HG02943 (cell line): ENCODE measurements around the gene TNNT2.

ENCODE experiments used
- ATAC-seq: cut with Tn5 transposase; IDR thresholded peaks from one replicate; pipeline ENCODE4 v1.9.1; 2021; ENCODE audit warnings: mild to moderate bottlenecking, low read depth, moderate library complexity; ENCODE audit not compliant: unreplicated experiment

TNNT2 gene

GRCh38 chr1:201377611-201378092 lies at the start of gene TNNT2:
TSS of gene TNNT2 (minus strand) at chr1:201377680. CDS start at chr1:201373254, 4,426 bp downstream.
- ATAC-seq = no peak

GRCh38 chr1:201426479-201427310 lies 49.2 kb upstream of the TNNT2 start:
- ATAC-seq = no peak

- no peak for ATAC-seq
Measured at GRCh38 chr1:201424146-201424545, 46.7 kb upstream of the TNNT2 start.

- no peak for ATAC-seq
Measured at GRCh38 chr1:201423655-201424054, 46.2 kb upstream of the TNNT2 start.

- ATAC-seq = no peak
Measured at GRCh38 chr1:201422436-201423030, 45.1 kb upstream of the TNNT2 start.

GRCh38 chr1:201422026-201422425 lies 44.5 kb upstream of the TNNT2 start:
- ATAC-seq = no peak

GRCh38 chr1:201421041-201421440 lies 43.6 kb upstream of the TNNT2 start:
- no peak for ATAC-seq

GRCh38 chr1:201420608-201421002 lies 43.1 kb upstream of the TNNT2 start:
- ATAC-seq = no peak

- ATAC-seq = no peak
Measured at GRCh38 chr1:201419746-201420607, 42.5 kb upstream of the TNNT2 start.

- ATAC-seq = no peak
Measured at GRCh38 chr1:201419256-201419655, 41.8 kb upstream of the TNNT2 start.

- ATAC-seq = no peak
Measured at GRCh38 chr1:201418461-201418860, 41.0 kb upstream of the TNNT2 start.

- ATAC-seq = no peak
Measured at GRCh38 chr1:201414051-201414738, 36.7 kb upstream of the TNNT2 start.

GRCh38 chr1:201411292-201411691 lies 33.8 kb upstream of the TNNT2 start:
- ATAC-seq = no peak

GRCh38 chr1:201409440-201409839 lies 32.0 kb upstream of the TNNT2 start:
- no peak for ATAC-seq

GRCh38 chr1:201408834-201409200 lies 31.3 kb upstream of the TNNT2 start:
- no peak for ATAC-seq

- ATAC-seq = no peak
Measured at GRCh38 chr1:201408176-201408833, 30.8 kb upstream of the TNNT2 start.

GRCh38 chr1:201406831-201407406 lies 29.4 kb upstream of the TNNT2 start:
- no peak for ATAC-seq

- ATAC-seq = no peak
Measured at GRCh38 chr1:201405484-201405831, 28.0 kb upstream of the TNNT2 start.

GRCh38 chr1:201404722-201405483 lies 27.4 kb upstream of the TNNT2 start:
- no peak for ATAC-seq
